Measurements from ENCODE around the gene FRG2B. TPM values are rescaled to one million over a fixed set of nuclear protein-coding genes. Genes with fewer than 3 reads are reported as not detected.
"Not testable (repeated sequence)": the region's sequence is repeated elsewhere in the genome, so short reads cannot be mapped to it uniquely, and the experiment has no call there.

FRG2B gene
- polyA plus RNA-seq = not detected

DNA sequence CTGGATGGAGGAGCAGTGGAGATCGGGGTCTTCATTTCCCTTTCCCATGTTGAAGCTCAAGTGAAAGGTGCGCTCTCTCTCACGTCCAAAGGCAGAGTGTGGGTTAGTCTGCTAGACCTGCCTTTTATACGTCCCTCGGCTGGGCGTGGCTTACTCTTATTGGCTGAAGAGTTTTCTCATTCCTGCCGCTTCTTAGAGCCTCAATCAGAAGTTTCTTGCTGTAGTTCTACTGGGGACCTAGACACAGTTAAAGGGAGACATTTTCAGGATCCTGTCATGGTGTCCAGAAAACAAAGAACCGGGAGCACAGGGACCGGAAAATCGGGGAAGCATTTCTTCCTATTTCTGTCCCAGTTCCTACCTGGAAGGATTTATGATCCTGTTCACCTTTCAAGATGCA lies at the start of gene FRG2B:
TSS of gene FRG2B (minus strand) at position 101 of the 400 bp plus-strand sequence. CDS start at position 48, 53 bp downstream.
- 50 to 76% (median 70%) methylated on average over 1 to 2 of the region's 10 CpGs for WGBS, 3 donors
- H3K27ac ChIP-seq (ENCODE audit: low read depth, low read length) = not testable (repeated sequence)

DNA sequence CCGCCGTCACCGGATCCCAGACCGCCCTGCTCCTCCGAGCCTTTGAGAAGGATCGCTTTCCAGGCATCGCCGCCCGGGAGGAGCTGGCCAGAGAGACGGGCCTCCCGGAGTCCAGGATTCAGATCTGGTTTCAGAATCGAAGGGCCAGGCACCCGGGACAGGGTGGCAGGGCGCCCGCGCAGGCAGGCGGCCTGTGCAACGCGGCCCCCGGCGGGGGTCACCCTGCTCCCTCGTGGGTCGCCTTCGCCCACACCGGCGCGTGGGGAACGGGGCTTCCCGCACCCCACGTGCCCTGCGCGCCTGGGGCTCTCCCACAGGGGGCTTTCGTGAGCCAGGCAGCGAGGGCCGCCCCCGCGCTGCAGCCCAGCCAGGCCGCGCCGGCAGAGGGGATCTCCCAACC lies 40.9 kb upstream of the FRG2B start:
- H3K27ac ChIP-seq (ENCODE audit: low read depth, low read length) = not testable (repeated sequence)
- no CpG with 5 or more reads among the region's 40 CpGs for WGBS, 3 donors

DNA sequence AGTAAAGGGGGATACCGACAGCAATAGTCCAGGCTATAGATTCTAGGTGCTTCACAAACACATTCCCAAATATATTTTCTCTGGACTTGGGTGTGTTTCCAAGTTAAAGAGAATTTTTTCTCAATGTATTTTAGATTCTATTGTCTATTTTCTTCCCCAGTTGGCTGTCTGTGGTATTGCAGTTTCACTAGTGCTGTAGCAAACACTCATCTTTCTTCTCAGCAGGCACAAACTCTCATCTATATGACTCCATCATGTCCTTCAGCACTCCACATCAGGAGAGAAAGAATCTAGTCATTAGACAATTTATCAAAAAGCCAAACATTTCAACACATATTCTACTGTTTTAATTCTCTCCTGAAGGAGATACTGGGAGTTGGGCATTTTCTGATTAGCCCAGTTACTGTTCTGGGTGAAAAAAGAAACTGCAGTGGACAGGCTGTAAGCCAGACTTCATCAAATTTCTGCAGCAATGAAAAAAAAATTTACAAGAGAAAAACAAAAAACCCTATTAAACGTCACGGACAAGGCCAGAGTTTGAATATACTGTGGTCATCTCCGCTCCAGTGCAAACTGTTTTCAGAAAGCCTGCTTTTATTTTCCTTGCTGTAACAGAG lies 37.1 kb upstream of the FRG2B start:
- not testable (repeated sequence) for H3K27ac ChIP-seq (ENCODE audit: low read depth, low read length)
- WGBS, 3 donors = 37 to 40% (median 37%) methylated on average over 4 of the region's 4 CpGs

DNA sequence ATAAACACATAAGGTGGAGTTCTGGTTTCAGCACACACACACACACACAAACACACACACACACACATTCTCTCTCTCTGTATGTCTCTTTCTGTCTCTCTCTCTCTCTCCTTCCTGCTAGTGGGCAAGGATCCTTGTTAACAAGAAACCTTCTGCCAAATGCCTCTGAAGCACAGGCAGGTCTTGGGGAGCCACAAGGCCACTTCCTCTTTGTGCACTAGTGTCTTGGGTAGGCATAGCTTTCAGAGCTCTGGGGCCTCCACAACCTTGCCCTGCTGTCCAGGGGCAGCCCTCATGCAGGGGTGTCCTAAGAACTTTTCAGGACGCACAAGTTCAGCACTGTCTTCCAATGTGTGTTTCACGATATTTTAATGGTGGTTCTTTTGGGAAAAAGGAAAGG lies 34.5 kb upstream of the FRG2B start:
- H3K27ac ChIP-seq (ENCODE audit: low read depth, low read length) = not testable (repeated sequence)
- 53 to 79% (median 78%) methylated on average over 2 of the region's 2 CpGs for WGBS, 3 donors

DNA sequence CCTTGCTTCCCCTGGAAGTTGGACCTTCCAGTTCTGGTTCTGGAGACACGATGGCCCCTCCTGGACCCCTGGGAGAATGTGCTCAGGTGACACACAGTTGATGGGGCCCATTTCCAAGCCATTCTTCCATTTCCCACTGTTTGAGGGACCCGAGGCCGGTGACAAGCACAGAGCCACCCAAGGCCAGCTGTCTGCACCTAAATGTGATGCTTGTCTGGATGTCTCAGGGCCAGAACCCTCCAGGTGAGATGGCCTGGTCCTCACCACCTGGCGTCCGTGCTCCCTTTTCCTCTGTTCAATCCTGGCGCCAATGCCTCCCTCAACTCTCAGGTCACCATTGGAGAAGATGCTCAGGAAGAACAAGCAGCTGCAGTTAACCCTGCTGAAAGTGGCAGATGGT lies 33.9 kb upstream of the FRG2B start:
- H3K27ac ChIP-seq (ENCODE audit: low read depth, low read length) = not testable (repeated sequence)
- WGBS, 3 donors = 44 to 65% (median 64%) methylated on average over 6 of the region's 6 CpGs

DNA sequence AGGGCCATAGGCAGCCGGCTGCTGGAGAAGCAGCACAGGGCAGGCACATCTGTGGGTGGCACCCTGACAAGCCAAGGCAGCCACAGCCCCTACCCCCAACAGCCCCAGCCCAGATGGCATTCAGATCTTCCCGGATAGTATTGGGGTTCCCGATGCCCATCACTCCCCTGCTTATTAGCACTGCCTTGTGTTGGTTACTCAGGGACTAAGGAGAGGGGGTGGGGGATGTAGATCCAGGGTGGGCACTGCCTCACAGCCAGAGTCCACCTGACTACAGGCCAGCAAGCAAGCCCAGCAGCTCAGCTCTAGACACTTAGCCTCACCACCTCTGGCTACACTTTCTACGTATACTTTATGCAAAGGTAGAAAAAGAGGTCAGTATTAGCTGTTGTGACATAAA lies 30.7 kb upstream of the FRG2B start:
- 73 to 82% (median 79%) methylated on average over 3 of the region's 4 CpGs for WGBS, 3 donors
- H3K27ac ChIP-seq (ENCODE audit: low read depth, low read length) = not testable (repeated sequence)

DNA sequence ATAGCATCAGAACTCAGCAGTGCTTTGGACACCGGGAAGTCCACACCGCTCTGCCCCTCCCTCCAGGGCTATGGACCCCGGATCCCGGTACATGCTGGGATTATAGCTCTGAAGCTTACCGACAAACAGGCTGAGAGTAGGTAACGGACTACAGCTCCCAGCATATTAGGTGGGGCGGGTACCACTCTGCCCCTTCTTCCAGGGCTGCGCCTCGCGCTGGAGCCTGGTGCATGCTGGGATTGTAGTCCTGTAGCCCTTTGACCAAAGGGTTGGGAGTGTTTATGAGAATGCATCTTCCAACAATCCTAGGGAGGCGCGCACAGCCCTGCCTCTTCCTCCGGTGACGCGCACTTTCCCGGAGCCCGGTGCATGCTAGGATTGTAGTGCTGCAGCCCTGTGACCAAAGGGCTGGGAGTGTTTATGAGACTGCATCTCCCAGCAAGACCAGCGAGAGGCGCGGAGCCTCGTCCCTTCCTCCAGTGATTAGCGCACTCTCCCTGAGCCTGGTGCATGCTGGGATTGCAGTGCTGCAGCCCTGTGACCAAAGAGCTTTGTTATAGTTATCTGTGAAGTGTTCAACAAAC lies 22.4 kb upstream of the FRG2B start:
- H3K27ac ChIP-seq (ENCODE audit: low read depth, low read length) = not testable (repeated sequence)
- WGBS, 3 donors = 27 to 34% (median 30%) methylated on average over 4 to 5 of the region's 22 CpGs

DNA sequence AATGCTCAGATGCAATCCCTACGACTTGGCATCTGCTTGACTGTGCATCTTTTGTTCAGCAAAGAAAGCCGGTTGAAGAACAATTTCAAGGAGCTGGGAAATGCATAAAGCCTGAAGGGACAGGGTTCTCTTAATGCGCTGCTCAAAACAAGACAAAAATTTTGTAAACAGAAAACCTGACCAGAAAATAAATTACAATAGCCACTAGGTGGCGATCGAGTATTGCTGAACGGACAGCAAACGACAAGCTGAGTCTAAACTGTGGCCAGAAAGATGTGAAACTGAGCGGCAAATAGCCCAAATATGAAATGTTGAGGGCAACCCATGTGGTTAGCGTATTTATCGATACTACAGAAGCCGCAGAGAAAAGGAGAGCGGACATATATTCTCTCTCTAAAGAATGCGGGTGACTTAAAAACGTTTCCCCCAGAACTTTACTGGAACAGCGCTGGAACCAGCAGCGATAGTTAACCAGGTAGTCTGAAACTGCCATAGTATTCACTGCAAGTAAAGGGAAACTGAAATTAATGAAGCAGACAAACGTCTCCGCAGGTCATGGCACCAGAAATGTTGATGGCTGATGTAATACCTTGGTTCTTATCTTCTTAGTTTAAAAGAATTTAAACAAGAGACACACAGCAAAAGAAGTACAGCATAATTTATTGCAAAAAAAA lies 20.6 kb upstream of the FRG2B start:
- not testable (repeated sequence) for H3K27ac ChIP-seq (ENCODE audit: low read depth, low read length)
- WGBS, 3 donors = 2 to 6% (median 5%) methylated on average over 11 to 12 of the region's 18 CpGs

DNA sequence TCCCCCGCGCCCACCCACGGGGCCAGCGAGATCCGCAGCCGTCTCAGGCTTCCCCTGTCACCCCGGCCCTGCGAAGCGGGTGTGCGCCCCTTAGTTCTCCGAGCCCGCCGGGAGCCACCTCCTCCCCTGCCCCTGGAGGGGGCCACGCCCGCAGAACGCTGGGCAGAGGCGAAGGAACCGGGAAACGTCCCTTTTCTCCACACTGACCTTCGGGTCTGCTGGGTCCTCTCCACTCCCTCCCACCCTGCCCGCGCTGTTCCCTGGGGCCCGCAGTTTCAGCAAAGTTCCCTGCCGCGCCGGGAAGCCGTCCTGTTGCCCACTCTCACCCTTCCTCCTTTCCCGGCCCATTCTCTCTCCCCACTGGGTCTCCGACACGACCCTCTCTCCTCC lies 11.2 kb upstream of the FRG2B start:
- not testable (repeated sequence) for H3K27ac ChIP-seq (ENCODE audit: low read depth, low read length)
- WGBS, 3 donors = 13 to 14% methylated on average over 6 to 18 of the region's 30 CpGs; no CpG with 5 or more reads in 1 of the 3 donors

DNA sequence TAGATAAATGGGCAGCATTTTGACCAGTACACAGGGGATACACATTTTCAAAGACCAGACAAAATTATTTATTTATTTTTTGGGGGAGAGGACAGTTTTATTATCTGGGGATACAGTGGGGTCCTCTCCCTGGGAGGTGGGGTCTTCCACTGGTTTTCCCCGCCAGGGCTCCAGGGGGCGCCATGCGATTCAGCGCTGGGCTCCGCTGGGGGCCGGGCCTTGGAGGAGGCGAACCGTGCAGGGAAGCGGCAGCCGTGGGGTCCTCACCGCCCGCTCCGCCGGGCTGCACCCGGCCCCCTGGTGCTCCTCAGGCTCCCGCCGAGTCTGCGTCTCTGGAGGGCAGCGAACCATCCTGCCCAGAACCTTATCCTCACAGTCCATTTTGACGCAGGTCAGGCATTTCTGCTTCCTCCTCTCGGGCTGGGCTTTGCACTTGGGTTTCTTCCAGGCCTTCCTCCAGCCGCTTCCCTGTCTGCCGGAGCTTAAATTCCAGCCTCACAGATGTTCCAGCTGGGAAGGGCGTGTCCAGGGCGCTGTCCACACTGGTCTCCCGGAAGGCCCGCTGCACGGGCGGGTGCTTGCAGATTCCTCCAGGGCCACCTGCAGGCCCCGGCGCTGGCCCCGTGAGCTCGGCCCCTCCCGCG lies 10.7 kb upstream of the FRG2B start:
- H3K27ac ChIP-seq (ENCODE audit: low read depth, low read length) = not testable (repeated sequence)
- WGBS, 3 donors = 5 to 12% (median 9%) methylated on average over 5 to 6 of the region's 35 CpGs

DNA sequence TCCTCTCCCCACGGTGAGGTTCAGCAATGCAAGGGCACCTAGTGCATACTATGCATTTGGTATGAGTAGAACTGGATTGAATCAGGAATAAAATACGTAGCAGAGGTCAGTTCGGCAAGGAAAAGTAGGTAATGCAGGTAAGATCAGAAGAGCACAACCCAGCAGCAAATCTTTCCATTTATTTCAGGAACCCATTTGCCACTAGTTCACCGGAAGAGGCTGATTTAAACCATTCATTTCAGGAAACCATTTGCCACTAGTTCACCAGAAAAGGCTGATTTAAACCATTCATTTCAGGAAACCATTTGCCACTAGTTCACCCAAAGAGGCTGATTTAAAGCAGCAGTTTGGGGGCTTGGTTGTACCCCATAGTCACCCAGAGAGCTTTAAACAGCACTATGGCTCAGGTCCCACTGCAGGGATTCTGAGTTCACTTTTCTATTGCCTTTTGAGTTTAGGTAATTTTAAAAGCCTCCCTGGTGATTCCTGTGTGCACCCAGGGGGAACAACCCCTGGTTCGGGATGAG lies 4.2 kb upstream of the FRG2B start:
- 43 to 63% (median 50%) methylated on average over 1 to 2 of the region's 5 CpGs for WGBS, 3 donors
- H3K27ac ChIP-seq (ENCODE audit: low read depth, low read length) = not testable (repeated sequence)

DNA sequence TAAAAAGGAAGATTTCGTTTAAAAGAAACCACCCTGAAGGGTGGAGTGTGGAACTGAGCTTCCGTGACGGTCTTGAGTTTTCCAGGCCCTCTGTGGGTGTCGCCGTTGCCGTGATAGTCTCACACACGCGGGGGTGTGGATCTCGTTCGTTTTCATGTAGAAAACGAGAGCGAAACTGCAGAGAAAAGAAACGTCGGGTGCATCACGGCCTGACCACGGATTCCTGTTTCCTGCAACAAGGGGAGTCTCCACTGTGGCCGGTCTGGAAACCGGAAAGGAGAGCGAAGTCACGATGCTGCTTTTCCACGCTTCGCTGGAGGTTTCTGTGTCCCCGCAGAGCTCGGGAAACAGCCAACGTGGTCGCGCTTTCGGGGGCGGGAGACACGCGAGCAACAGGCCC lies 4.1 kb downstream of the FRG2B start:
- H3K27ac ChIP-seq (ENCODE audit: low read depth, low read length) = not testable (repeated sequence)
- 29 to 33% (median 31%) methylated on average over 22 to 24 of the region's 31 CpGs for WGBS, 3 donors

DNA sequence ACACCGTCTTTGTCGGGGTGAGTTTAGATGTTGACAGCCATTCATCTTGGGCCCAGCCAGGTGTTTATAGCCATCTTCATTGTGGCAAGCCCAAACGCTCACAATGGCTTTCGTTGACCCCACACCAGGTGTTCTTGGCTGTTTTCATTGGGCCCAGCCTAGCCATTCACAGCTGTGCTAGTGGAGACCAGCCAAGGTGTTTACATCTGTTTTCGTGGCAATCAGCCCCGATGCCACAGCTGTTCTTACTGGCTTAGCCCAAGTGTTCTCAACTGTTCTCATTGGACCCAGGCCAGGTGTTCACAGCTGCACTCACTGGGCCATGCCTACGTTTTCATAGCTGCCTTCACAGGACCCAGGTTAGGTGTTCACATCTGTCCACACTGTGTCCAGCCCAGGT lies 7.7 kb downstream of the FRG2B start:
- no peak overlapping the region for H3K27ac ChIP-seq (ENCODE audit: low read depth, low read length)

DNA sequence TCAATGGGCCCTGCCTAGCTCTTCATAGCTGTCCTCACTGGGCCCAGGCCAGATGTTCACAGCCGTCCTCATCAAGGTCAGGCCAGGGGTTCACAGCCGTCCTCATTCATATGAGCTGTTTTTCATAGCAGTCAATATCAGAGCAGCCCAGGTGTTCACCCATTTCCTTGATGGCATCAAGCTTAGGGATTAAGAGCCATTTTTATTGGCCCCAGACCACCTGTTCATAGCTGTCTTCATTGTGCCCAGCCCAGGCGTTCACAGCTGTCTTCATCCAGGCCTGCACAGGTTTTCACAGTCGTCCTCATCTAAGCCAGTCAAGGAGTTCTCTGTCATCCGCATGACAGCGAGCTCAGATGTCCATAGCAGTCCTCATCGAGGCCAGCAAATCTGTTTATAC lies 9.4 kb downstream of the FRG2B start:
- no peak overlapping the region for H3K27ac ChIP-seq (ENCODE audit: low read depth, low read length)
- 73 to 92% (median 91%) methylated on average over 7 of the region's 7 CpGs for WGBS, 3 donors

More for the DNA sequence above, 7.7 kb downstream of the FRG2B start:
- 64 to 81% (median 78%) methylated on average over 7 of the region's 7 CpGs for WGBS, 3 donors

DNA sequence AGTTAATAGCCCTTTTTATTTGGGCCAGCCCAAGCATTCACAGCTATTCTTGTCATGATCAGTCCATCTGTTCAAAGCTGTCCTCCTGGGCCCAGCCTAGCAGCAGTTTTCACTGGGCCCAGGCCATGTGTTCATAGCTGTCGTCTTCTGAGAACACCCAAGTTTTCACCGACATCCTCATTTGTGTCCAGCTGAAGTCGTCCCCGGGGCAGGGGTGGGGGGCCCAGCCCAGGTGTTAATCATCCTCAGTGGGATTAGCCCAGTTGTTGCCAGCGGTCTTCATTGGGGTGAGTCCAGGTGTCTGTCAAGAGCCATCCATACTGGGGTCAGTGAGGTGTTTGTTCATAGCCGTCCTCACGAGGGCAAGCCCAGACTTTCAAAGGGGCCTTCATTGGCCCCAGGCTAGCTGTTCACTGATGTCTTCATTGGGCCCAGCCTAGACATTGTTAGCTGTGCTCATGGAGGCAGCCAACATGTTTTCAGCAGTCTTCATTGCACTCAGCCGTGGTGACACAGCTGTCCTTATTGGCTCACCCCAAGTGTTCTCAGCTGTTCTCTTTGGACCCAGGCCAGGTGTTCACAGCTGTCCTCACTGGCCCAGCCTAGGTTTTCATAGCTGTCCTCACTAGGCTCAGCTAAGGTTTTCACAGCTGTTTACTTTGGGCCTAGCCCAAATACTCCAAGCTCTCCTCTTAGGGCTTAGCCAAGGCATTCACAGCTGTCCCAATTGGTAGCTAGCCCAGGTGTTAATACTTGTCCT lies 10.0 kb downstream of the FRG2B start:
- H3K27ac ChIP-seq (ENCODE audit: low read depth, low read length) = no peak overlapping the region
- WGBS, 3 donors = 76 to 90% (median 85%) methylated on average over 8 of the region's 8 CpGs

DNA sequence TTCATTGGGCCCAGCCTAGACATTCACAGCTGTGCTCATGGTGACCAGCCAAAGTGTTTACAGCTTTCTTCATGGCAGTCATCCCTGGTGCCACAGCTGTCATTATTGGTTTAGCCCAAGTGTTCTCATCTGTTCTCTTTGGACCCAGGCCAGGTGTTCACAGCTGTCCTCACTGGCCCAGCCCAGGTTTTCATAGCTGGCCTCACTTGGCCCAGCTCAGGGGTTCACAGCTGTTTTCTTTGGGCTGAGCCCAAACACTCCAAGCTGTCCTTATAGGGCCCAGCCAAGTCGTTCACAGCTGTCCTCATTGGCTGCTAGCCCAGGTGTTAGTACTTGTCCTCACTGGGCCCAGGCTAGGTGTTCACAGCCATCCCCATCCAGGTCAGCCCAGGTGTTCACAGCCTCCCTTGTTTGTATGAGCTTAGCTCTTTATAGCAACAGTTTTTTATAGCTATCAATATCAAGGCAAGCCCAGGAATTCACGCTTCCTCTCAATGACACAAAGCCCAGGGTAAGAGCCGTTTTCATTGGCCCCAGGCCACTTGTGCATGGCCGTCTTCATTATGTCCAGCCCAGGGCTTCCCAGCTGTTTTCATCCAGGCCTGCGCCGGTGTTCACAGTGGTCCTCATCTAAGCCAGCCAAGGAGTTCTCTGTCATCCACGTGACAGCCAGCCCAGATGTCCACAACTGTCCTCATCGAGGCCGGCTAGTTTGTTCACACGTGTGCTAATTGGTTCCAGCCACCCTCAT lies 11.6 kb downstream of the FRG2B start:
- no peak overlapping the region for H3K27ac ChIP-seq (ENCODE audit: low read depth, low read length)
- 80 to 84% (median 82%) methylated on average over 10 of the region's 10 CpGs for WGBS, 3 donors

DNA sequence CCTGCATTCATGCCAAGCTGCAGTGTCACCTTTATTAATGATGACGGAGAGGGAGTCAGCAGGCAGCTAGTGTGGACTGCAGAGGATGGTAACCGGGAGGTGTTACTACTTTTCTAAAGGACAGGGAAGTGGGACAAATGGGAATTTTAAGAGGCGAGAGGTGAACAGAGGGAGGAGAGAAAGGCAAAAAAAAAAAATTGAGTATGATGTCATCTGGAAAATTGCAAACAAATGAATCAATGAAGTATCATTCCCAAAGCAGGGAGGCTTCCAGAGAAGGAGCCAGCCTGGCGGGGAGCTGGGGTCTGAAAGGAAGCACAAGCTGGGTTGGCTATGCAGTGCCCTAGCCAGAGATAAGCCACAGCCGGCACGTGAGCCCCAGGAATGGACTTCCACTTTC lies 12.9 kb downstream of the FRG2B start:
- 61 to 83% (median 67%) methylated on average over 6 of the region's 6 CpGs for WGBS, 3 donors

DNA sequence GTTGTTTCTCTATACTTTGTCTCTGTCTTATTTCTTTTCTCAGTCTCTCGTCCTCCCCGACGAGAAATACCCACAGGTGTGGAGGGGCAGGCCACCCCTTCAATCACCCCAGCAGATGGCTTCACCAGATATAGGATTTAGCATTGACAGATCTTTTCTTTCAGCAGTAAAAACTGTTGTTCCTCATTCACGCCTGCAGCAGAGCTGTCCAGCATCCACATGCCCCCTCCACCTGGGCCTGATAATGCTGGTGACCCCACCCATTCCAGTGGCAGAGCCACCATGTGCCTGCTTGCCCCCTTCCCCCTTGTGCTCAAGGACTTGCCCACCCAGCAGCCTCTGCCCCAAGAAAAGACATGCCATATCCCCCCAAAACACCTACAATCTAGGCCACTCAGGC lies 15.5 kb downstream of the FRG2B start:
- no peak overlapping the region for H3K27ac ChIP-seq (ENCODE audit: low read depth, low read length)
- WGBS, 3 donors = 45 to 55% (median 47%) methylated on average over 4 of the region's 4 CpGs

More for the DNA sequence above, 12.9 kb downstream of the FRG2B start:
- H3K27ac ChIP-seq (ENCODE audit: low read depth, low read length) = no peak overlapping the region
